Inflammatory macrophage treated with lipopolysaccharide for 1 hour (primary cell): ENCODE data around the gene AMBN.
"Not testable (repeated sequence)": the region's sequence is repeated elsewhere in the genome, so short reads cannot be mapped to it uniquely, and the experiment has no call there.

ENCODE experiments used
- DNase-seq, 2 donors: peaks; one replicate each; pipeline ENCODE4 v3.0.0-alpha.2; 2020 to 2022

The AMBN gene

GRCh38 chr4:70613306-70614183 lies 21.5 kb downstream of the AMBN start:
- DNase-seq, result no peak

GRCh38 chr4:70614184-70614555 lies 22.1 kb downstream of the AMBN start:
- DNase-seq, result peak; percentile 29 to 31

DNA sequence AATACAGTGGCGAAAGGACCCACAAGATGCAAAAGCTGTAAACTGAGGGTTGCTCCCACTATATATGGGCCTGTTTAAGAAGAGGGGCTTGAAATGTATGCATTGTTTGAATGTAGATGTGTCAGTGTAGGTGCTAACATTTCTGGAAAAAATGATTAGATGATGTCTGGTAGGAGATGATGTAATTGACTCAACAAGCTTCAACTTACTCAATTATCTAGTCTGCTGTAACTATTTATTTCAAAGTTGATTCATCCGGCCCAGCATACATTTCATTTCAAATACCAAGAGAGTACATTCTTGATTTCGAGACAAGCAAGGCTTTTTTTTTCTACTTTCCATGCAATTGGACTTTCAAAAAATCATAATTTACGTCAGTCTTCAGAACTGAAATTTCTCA lies 27.2 kb downstream of the AMBN start:
- DNase-seq, result no peak

- DNase-seq, result no peak
These were observed 27.7 kb downstream of the AMBN start for GRCh38 chr4:70619778-70620177.

DNA sequence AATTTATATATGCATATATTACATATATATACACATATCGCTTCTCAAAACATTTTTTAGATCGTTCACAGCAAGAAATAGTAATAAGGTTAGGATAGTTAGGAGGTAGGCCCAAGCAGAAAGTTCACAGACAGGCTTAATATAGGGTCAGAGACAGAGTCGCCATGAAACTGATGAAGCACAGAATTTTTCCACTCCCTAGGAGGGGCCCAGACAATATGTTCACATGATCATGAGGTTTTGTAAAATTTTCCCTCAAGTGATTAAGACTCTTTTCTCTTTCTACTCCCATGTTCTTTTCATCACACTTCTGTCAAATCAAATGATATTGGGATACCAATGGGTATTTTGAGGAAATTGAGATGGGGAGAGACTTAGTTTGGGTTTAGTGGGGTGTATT lies 31.3 kb downstream of the AMBN start:
- no peak for DNase-seq

DNA sequence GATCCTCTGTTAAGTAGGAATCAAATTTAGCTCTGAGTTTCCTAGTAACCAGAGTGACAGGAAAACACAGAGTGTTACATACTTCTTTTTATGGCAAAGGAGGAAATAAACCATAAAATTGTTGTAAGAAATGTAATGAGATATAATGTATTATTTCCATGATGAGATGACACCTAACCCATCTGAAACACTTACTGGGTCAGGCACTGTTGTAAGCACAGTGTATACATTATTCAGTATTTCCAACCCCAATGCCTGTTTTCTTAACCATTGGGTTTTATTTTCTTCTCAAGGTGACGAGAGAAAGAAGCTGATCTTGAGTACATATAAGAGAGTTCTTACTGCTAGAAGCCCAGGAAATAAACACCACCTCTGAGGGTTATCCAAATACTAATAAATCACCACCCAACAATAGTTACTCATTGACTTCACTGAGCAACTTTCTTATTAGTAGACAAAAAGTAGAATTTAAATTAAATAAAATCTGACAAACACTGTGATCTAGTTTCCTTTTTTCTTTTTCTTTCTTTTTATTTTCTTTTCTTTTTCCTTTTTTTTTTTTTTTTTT lies 32.3 kb downstream of the AMBN start:
- DNase-seq, result no peak

- no peak for DNase-seq
These were observed 35.6 kb downstream of the AMBN start for GRCh38 chr4:70627620-70628019.

- DNase-seq, result no peak
These were observed 36.4 kb downstream of the AMBN start, which contains the start of gene ENAM for GRCh38 chr4:70628444-70628843. ENAM (plus strand) TSS chr4:70628744; CDS start chr4:70629501, 757 bp downstream.

DNA sequence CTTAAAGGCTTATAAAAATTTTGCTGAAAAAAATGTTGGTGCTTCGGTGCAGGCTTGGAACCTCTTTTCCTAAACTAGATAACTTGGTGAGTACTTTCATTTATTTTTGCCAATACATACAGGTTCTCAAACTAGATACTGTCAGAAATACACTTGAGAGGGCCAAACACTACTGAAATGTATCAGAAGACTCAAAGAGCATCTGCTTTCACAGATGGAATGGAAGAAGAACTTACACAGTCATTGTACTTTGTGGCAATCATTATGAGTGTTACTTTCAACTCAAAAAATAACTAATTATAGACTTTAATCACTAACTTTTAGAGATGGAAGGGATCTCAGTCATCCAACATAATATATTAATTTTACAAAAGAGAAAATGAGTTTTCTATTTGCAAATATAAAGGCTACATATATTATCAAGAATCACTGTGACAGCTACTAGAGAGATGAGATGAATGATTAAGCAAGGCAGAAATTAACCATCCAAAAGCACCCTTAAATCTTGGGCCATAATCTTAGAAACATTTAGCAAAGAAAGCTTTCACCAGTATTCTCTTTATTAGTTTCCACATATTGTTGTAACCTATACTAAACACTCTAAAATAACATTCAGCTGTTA lies 37.5 kb downstream of the AMBN start:
- no peak for DNase-seq

GRCh38 chr4:70630162-70630561 lies 38.1 kb downstream of the AMBN start:
- no peak for DNase-seq

DNA sequence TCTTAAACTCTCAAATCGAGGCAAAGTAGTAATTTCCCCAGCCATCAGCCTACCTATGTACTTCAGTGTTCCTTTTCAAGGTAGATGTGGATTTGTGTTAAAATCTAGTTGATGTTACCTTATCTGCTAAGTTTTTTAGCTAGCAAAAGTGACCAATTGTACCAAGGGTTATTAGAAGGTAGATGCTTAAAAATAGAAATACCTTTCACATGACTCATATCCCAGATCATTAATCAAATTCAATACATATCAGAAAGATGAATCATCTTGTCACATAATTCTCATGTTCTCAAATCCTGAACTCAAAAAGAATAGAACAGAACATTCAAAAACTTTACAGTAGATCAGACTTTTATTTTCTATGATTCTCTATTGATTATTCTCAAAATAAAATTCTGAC lies 40.0 kb downstream of the AMBN start:
- DNase-seq, result no peak

- DNase-seq, result no peak
These were observed 42.4 kb downstream of the AMBN start for GRCh38 chr4:70634482-70634881.

DNA sequence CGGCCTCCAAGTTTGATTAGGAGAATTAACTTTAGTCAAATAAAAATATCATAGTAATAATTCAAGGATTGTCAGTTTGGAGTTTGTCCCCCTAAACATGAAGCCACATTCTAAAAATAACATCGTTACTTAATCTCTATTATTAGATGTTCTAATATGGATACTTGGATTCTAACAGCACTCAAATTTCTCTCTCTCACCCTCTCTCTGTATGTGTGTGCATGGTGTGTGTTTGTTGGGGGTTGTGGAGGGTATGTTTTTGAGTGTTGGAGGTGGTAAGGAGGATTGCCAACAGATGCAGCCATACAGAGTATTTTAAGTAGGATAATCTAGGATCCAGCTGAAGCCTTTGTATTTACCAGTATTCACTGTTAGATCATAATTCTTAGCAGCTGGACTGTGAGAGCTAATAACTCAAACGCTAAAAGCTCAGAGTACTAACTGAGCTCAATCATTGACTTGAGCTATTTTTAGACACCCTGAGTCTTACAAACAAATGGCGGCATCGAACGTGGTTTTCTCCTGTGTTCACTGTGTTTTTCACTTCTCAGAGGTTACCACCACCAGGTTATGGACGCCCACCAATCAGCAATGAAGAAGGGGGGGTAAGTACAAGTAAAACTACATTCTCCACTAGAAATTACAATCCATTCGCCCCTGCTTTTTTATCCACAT lies 45.3 kb downstream of the AMBN start:
- DNase-seq, result no peak

- no peak for DNase-seq
These were observed 48.1 kb downstream of the AMBN start for GRCh38 chr4:70640192-70640591.

DNA sequence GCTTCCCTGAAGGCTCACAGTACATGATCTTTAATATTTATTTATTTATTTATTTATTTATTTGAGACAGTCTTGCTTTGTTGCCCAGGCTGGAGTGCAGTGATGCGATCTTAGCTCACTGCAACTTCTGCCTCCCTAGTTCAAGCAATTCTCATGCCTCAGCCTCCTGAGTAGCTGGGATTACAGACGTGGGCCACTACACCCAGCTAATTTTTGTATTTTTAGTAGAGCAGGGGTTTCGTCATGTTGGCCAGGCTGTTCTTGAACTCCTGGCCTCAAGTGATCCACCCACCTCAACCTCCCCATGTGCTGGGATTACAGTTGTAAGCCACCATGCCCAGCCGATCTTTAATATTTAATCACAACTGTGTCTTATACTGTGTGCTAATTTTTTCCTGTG lies 58.7 kb downstream of the AMBN start:
- not testable (repeated sequence) for DNase-seq

DNA sequence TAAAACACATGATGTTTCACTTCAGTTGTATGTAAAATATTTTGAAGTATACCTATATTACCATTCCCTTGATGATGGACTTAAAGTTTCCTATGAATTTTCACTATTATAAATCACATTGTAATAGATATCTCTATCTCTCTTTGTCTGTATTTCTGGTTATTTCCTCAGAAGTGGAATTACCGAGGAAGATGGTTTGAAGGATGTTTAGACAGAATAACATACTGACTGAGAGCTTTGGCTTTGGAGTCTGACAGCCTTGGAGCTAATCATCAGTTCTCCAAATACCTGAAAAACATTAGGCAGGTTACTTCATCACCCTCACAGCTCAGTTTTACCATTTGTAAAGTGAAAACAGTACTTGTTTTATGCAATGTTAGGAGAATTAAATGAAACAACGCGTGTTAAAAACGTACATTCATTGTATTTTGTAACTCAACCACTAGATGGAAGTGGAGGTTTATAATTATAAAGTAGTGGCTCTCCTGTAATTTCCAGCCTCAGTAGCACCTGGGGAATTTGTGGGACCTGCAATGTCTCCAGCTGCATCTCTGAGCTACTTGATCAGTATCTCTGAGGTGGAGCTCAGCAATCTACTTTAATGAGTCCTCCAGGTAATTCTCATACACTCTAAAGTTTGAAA lies 59.9 kb downstream of the AMBN start:
- peak; percentile 35 to 65 for DNase-seq

DNA sequence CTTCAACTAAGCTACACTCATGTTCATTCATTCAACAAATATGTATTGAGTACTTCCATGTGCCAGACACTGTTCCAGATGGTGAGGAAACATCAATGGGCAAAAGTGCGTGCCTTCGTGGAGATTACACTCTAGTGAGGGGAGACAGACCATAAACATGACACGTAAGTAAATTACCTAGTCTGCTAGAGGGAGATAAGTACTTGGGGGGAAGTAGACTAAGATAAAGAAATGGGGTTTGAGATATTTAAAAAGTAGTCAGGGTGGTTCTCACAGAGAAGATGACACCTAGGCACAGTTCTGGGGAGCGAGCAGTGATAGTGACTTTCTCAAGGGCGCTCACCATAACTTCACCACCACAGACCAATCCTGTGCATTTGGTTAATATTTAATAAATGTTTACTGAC lies 62.6 kb downstream of the AMBN start:
- no peak for DNase-seq
